Ishikawa (cell line): ENCODE measurements around the gene DNAJB2.

ENCODE experiments used
- CEBPB ChIP-seq: IDR thresholded peaks from 2 replicates; pipeline ENCODE4 v1.6.1; 2012
- CREB1 ChIP-seq: IDR thresholded peaks from 2 replicates; pipeline ENCODE4 v1.6.1; 2012; ENCODE audit warnings: low read depth
- EGR1 ChIP-seq: IDR thresholded peaks from 2 replicates; pipeline ENCODE4 v1.6.1; 2012
- EP300 ChIP-seq: IDR thresholded peaks from 2 replicates; pipeline ENCODE4 v1.6.1; 2012; ENCODE audit warnings: borderline replicate concordance
- FOXM1 ChIP-seq: IDR thresholded peaks from 2 replicates; pipeline ENCODE4 v1.6.1; 2012; ENCODE audit warnings: low read depth, borderline replicate concordance
- NFIC ChIP-seq: IDR thresholded peaks from 2 replicates; pipeline ENCODE4 v1.6.1; 2012
- RAD21 ChIP-seq: IDR thresholded peaks from 2 replicates; pipeline ENCODE4 v1.6.1; 2012; ENCODE audit warnings: low read depth
- TAF1 ChIP-seq: IDR thresholded peaks from 2 replicates; pipeline ENCODE4 v1.6.1; 2012; ENCODE audit warnings: low read depth, mild to moderate bottlenecking
- TCF12 ChIP-seq: IDR thresholded peaks from 2 replicates; pipeline ENCODE4 v1.6.1; 2012; ENCODE audit warnings: low read depth
- TEAD4 ChIP-seq: IDR thresholded peaks from 2 replicates; pipeline ENCODE4 v1.6.1; 2012
- YY1 ChIP-seq: IDR thresholded peaks from 2 replicates; pipeline ENCODE4 v1.6.1; 2012; ENCODE audit warnings: low read depth
- ZBTB7A ChIP-seq: IDR thresholded peaks from 2 replicates; pipeline ENCODE4 v1.6.1; 2012; ENCODE audit warnings: low read depth
- TF ChIP-seq, protein P1 (sequence below): IDR thresholded peaks from 2 replicates; pipeline ENCODE4 v1.6.1; 2012
- TF ChIP-seq, protein P2 (sequence below): IDR thresholded peaks from 2 replicates; pipeline ENCODE4 v1.6.1; 2012; ENCODE audit warnings: low read depth, mild to moderate bottlenecking
- TF ChIP-seq, protein P3 (sequence below): IDR thresholded peaks from 2 replicates; pipeline ENCODE4 v1.6.1; 2012

DNAJB2 gene

DNA sequence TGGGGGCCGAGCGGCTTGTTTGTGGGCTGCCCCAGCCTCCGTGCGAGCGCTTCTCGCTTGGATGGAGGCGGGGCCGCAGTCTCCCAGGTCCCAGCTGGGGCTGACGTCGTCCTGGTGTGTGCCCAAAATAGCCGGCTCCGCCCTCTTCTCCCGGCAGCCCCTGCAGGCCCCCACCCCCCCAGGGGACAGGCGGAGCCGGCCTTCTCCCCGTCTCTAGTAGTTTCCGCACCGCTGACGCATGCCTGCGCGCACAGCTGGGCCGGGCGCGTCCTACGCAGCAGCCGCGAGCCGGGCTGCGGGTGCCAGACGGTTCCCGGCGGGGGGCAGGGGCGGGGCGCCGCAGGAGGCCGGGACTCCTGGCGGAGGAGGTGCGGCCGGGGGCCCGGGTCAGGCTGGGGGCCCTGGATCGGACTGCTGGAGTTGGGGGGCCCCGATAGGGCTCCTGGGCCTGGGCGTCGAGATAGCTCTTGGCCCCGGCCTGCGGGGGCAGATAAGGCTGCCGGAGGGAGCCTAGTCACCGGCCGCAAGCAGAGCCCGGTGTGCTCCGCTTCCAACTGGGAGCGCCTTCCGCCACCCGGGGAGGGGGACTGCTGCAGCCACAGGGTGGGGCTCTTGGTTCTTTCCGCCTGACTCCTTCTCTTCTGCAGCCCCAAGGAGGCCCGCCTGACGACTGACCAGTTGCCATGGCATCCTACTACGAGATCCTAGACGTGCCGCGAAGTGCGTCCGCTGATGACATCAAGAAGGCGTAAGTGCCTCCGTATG lies at the start of gene DNAJB2:
TSS of gene DNAJB2 (plus strand) at position 216 of the 765 bp plus-strand sequence. CDS start at position 684, 468 bp downstream.
- TF ChIP-seq RAD21: 0 out of 2 replicates have a peak, but pooled peaks have one; percentile 24
- TF ChIP-seq EGR1: peak; percentile 61
- TF ChIP-seq, protein P1, sequence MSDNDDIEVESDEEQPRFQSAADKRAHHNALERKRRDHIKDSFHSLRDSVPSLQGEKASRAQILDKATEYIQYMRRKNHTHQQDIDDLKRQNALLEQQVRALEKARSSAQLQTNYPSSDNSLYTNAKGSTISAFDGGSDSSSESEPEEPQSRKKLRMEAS: peak; percentile 74; the same call in 1 of the 2 replicates
- peak; percentile 71 for TF ChIP-seq TEAD4
- TF ChIP-seq, protein P2, sequence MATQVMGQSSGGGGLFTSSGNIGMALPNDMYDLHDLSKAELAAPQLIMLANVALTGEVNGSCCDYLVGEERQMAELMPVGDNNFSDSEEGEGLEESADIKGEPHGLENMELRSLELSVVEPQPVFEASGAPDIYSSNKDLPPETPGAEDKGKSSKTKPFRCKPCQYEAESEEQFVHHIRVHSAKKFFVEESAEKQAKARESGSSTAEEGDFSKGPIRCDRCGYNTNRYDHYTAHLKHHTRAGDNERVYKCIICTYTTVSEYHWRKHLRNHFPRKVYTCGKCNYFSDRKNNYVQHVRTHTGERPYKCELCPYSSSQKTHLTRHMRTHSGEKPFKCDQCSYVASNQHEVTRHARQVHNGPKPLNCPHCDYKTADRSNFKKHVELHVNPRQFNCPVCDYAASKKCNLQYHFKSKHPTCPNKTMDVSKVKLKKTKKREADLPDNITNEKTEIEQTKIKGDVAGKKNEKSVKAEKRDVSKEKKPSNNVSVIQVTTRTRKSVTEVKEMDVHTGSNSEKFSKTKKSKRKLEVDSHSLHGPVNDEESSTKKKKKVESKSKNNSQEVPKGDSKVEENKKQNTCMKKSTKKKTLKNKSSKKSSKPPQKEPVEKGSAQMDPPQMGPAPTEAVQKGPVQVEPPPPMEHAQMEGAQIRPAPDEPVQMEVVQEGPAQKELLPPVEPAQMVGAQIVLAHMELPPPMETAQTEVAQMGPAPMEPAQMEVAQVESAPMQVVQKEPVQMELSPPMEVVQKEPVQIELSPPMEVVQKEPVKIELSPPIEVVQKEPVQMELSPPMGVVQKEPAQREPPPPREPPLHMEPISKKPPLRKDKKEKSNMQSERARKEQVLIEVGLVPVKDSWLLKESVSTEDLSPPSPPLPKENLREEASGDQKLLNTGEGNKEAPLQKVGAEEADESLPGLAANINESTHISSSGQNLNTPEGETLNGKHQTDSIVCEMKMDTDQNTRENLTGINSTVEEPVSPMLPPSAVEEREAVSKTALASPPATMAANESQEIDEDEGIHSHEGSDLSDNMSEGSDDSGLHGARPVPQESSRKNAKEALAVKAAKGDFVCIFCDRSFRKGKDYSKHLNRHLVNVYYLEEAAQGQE: no peak
- peak; percentile 72 for TF ChIP-seq NFIC
- TF ChIP-seq YY1: peak; percentile 61
- TF ChIP-seq EP300: peak; percentile 76
- TF ChIP-seq TAF1: no peak
- no peak; the same call in 1 of the 2 replicates for TF ChIP-seq ZBTB7A
- TF ChIP-seq, protein P3, sequence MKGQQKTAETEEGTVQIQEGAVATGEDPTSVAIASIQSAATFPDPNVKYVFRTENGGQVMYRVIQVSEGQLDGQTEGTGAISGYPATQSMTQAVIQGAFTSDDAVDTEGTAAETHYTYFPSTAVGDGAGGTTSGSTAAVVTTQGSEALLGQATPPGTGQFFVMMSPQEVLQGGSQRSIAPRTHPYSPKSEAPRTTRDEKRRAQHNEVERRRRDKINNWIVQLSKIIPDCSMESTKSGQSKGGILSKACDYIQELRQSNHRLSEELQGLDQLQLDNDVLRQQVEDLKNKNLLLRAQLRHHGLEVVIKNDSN: no peak
- TF ChIP-seq CEBPB: peak; percentile 15; the same call in 1 of the 2 replicates
- peak; percentile 92 for TF ChIP-seq TCF12
- no peak for TF ChIP-seq FOXM1
- TF ChIP-seq CREB1: peak; percentile 80

DNA sequence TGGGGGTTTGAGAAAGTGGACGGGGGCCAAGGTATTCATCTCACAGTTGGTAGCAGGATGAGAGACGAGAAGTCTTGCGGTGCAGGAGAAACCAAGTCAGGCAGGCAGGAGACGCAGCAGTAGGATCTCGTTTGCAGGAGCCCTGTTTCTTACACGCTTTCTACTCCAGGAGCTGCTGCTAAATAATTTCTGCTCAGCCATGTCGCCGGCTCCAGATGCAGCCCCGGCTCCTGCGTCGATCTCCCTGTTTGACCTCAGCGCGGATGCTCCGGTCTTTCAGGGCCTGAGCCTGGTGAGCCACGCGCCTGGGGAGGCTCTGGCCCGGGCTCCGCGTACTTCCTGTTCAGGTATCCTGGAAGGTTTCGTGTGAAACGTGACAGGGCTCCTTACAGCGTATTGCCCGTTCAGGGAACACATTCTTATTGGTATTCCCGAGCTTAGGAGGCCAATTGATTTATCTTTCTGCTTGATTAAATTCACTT lies 49.1 kb upstream of the DNAJB2 start:
- TF ChIP-seq, protein P3: no peak
- TF ChIP-seq NFIC: no peak
- no peak for TF ChIP-seq CREB1
- TF ChIP-seq YY1: no peak
- TF ChIP-seq, protein P2: no peak
- TF ChIP-seq RAD21: no peak
- TF ChIP-seq, protein P1: no peak; the same call in 1 of the 2 replicates
- TF ChIP-seq ZBTB7A: no peak
- TF ChIP-seq TCF12: no peak
- no peak for TF ChIP-seq TAF1
- no peak for TF ChIP-seq CEBPB
- no peak for TF ChIP-seq FOXM1
- TF ChIP-seq TEAD4: no peak

DNA sequence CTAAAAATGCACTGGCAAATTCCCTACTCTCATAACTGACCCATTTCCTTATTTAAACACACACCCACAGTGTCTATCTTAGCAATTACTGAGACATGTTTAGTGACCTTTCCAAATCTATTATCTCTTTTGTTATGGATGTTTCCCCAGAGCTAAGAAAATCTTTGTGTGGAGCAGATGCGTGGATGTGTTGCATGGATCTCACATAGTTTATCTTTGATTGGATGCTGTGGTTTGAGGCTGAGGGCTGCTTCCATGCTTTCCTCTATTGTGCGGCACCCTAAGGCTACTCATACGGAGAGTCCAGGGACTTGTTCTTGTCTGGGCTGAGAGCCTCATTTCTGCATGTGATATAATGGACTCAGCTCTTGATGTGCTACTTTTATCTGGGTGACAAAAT lies 44.8 kb upstream of the DNAJB2 start:
- TF ChIP-seq, protein P1: no peak
- no peak for TF ChIP-seq NFIC
- TF ChIP-seq, protein P2: no peak
- no peak for TF ChIP-seq CREB1
- TF ChIP-seq ZBTB7A: no peak
- no peak for TF ChIP-seq EP300
- TF ChIP-seq, protein P3: no peak
- TF ChIP-seq FOXM1: no peak
- no peak for TF ChIP-seq CEBPB
- no peak for TF ChIP-seq TEAD4
- TF ChIP-seq TAF1: no peak
